ENCODE measurements around the gene CRIP3. TPM values are rescaled to one million over a fixed set of nuclear protein-coding genes. Genes with fewer than 3 reads are reported as not detected.
A peak's percentile ranks its signal among the peaks of the same experiment; 100 is the strongest.

The CRIP3 gene
- total and polyA plus RNA-seq, 4 donors, result 1.1 to 9.5 (median 2.4) TPM

DNA sequence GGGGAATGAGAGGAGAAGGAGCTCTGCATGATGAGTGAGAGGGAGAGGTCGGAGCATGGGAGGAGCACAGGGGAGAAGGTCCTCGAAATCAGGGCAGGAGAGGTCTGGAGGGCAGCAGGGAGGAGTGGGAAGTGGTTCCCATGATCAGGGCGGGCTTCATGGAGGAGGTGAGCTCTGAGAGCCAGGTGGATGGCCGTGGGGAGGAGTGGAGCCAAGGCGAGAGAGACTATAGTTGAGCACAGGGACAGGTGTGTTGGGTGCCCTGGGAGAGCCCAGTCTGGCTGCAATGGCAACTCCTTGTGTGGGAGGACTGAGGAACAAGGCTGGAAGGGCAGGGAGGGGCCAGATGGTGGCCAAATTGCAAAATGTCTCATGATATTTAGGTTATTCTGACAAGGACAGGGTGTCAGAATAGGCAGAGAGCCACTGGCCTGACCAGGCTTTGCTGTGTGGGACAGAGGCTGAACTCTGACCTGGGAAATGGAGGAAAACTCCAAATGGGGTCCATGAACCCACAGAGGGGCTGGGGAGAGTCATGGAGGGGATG is 44.0 kb downstream of the CRIP3 start (continued):
- TF ChIP-seq, protein P1, sequence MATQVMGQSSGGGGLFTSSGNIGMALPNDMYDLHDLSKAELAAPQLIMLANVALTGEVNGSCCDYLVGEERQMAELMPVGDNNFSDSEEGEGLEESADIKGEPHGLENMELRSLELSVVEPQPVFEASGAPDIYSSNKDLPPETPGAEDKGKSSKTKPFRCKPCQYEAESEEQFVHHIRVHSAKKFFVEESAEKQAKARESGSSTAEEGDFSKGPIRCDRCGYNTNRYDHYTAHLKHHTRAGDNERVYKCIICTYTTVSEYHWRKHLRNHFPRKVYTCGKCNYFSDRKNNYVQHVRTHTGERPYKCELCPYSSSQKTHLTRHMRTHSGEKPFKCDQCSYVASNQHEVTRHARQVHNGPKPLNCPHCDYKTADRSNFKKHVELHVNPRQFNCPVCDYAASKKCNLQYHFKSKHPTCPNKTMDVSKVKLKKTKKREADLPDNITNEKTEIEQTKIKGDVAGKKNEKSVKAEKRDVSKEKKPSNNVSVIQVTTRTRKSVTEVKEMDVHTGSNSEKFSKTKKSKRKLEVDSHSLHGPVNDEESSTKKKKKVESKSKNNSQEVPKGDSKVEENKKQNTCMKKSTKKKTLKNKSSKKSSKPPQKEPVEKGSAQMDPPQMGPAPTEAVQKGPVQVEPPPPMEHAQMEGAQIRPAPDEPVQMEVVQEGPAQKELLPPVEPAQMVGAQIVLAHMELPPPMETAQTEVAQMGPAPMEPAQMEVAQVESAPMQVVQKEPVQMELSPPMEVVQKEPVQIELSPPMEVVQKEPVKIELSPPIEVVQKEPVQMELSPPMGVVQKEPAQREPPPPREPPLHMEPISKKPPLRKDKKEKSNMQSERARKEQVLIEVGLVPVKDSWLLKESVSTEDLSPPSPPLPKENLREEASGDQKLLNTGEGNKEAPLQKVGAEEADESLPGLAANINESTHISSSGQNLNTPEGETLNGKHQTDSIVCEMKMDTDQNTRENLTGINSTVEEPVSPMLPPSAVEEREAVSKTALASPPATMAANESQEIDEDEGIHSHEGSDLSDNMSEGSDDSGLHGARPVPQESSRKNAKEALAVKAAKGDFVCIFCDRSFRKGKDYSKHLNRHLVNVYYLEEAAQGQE (IDR thresholded peaks at IDR 0.05), result no peak
- TF ChIP-seq, protein P2, sequence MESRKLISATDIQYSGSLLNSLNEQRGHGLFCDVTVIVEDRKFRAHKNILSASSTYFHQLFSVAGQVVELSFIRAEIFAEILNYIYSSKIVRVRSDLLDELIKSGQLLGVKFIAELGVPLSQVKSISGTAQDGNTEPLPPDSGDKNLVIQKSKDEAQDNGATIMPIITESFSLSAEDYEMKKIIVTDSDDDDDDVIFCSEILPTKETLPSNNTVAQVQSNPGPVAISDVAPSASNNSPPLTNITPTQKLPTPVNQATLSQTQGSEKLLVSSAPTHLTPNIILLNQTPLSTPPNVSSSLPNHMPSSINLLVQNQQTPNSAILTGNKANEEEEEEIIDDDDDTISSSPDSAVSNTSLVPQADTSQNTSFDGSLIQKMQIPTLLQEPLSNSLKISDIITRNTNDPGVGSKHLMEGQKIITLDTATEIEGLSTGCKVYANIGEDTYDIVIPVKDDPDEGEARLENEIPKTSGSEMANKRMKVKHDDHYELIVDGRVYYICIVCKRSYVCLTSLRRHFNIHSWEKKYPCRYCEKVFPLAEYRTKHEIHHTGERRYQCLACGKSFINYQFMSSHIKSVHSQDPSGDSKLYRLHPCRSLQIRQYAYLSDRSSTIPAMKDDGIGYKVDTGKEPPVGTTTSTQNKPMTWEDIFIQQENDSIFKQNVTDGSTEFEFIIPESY (IDR thresholded peaks at IDR 0.05), result no peak
- TF ChIP-seq HNF4G (IDR thresholded peaks at IDR 0.05) (no peak), GABPA (IDR thresholded peaks at IDR 0.05 in 1 of 2, conservative IDR thresholded peaks at IDR 0.05 in 1 of 2) (no peak), RXRA (IDR thresholded peaks at IDR 0.05) (no peak)

DNA sequence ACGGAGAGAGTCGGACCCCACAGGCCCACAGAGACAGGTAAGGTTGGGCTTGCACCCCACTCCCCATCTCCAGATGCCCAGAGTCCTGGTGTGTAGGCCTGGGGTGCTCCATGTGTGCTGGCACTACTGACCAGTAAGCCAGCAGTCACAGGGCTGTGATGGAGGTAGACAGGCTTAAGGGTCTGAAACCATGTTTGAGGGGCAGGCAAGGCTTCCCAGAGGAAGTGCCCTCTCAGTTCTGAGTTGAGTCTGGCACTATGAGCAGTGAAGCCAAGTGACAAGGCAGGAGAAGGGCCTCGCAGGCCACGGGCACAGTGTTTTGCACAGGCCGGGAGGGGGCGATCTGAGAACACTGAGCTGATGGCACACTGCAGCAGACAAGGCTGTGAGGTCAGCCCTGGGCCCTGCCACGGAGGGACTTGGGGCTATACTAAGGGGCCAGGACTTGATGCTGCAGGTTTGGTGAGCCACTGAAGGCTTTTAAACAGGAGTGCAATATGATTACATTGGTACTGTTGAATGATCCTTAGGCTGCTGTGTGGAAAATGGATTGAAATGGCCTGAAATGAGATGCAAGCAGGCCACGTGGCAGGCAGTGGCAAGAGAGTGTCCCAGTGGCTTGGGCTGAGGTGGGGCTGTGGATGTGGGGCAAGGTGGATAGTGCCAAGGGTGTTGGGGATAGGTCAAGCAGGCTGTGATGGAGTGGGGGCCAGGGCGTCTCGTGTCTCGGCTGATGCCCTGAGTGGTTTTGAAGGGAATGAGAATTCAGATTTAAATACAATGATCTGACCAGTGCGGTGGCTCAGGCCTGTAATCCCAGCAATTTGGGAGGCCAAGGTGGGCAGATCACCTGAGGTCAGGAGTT is 45.1 kb downstream of the CRIP3 start:
- Histone ChIP-seq H3K4me1 (ENCODE audit: control insufficient read depth in 4 of 4, insufficient read depth in 4 of 4, low read length in 3 of 4) (peaks cover 6 to 46% (median 33%) of the 10 kb centered on the region in 4 donors), H3K9ac (ENCODE audit: low read depth in 1 of 2, low read length in 2 of 2) (no peak overlapping the region), H3K4me3 (ENCODE audit: low read depth in 1 of 3, low read length in 3 of 3) (no peak overlapping the region), H3K27me3 (ENCODE audit: control insufficient read depth in 4 of 4, insufficient read depth in 4 of 4, low read length in 3 of 4) (no peaks in the 10 kb centered on the region), H3K27ac (ENCODE audit: low read depth in 1 of 2, low read length in 2 of 2) (peak overlapping the region in 1 of 2 donors; percentile 25), H3K9me3 (ENCODE audit: control insufficient read depth in 4 of 4, low read length in 3 of 4) (no peaks in the 10 kb centered on the region), H3K36me3 (ENCODE audit: control insufficient read depth in 4 of 4, insufficient read depth in 3 of 4, low read depth in 1 of 4, low read length in 3 of 4) (no peaks in the 10 kb centered on the region)
- DNase-seq (ENCODE audit: low spot score), result peak; percentile 79
- TF ChIP-seq TAF1 (conservative IDR thresholded peaks at IDR 0.05), result no peak
- TF ChIP-seq, protein P3, sequence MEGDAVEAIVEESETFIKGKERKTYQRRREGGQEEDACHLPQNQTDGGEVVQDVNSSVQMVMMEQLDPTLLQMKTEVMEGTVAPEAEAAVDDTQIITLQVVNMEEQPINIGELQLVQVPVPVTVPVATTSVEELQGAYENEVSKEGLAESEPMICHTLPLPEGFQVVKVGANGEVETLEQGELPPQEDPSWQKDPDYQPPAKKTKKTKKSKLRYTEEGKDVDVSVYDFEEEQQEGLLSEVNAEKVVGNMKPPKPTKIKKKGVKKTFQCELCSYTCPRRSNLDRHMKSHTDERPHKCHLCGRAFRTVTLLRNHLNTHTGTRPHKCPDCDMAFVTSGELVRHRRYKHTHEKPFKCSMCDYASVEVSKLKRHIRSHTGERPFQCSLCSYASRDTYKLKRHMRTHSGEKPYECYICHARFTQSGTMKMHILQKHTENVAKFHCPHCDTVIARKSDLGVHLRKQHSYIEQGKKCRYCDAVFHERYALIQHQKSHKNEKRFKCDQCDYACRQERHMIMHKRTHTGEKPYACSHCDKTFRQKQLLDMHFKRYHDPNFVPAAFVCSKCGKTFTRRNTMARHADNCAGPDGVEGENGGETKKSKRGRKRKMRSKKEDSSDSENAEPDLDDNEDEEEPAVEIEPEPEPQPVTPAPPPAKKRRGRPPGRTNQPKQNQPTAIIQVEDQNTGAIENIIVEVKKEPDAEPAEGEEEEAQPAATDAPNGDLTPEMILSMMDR (IDR thresholded peaks at IDR 0.05; ENCODE audit: low read depth, low read length, missing input control), result peak; percentile 84
- no peak for TF ChIP-seq HNF4G (IDR thresholded peaks at IDR 0.05)
- TF ChIP-seq JUND (IDR thresholded peaks at IDR 0.05), result no peak
- no peak for TF ChIP-seq NR2F2 (IDR thresholded peaks at IDR 0.05)
- TF ChIP-seq RAD21 (IDR thresholded peaks at IDR 0.05), result peak; percentile 98 to 100
- 47% methylated on average over 12 of the region's 12 CpGs for WGBS
